ENCODE results near the gene DTWD1.
"Not testable (repeated sequence)": the region's sequence is repeated elsewhere in the genome, so short reads cannot be mapped to it uniquely, and the experiment has no call there.

The DTWD1 gene

GRCh38 chr15:49620658-49621368 is at the start of gene DTWD1, which contains the start of gene FAM227B:
DTWD1 (plus strand) TSS chr15:49621048; CDS start chr15:49625168, 4,120 bp downstream.
FAM227B (minus strand) TSS chr15:49620818; CDS start chr15:49615171, 5,647 bp downstream.
- peak; percentile 89 for DNase-seq

- no peak for DNase-seq
Measured at GRCh38 chr15:49573421-49573820, 47.4 kb upstream of the DTWD1 start.

- DNase-seq = no peak
Measured at GRCh38 chr15:49589030-49589429, 31.8 kb upstream of the DTWD1 start.

GRCh38 chr15:49592829-49593316 is 28.0 kb upstream of the DTWD1 start:
- not testable (repeated sequence) for DNase-seq

GRCh38 chr15:49604625-49605409 is 16.0 kb upstream of the DTWD1 start:
- no peak for DNase-seq

GRCh38 chr15:49605588-49605987 is 15.3 kb upstream of the DTWD1 start:
- DNase-seq = no peak

- DNase-seq = no peak
Measured at GRCh38 chr15:49606594-49606993, 14.3 kb upstream of the DTWD1 start.

GRCh38 chr15:49610157-49610918 is 10.5 kb upstream of the DTWD1 start:
- DNase-seq = no peak

- DNase-seq = not testable (repeated sequence)
Measured at GRCh38 chr15:49612240-49612639, 8.6 kb upstream of the DTWD1 start.

GRCh38 chr15:49619226-49619625 is 1.6 kb upstream of the DTWD1 start:
- no peak for DNase-seq

GRCh38 chr15:49620199-49620598 is 649 bp upstream of the DTWD1 start:
- DNase-seq = no peak

- no peak for DNase-seq
Measured at GRCh38 chr15:49621401-49621811, 558 bp downstream of the DTWD1 start.

GRCh38 chr15:49621887-49622286 is 1.0 kb downstream of the DTWD1 start:
- no peak for DNase-seq

GRCh38 chr15:49622561-49622960 is 1.7 kb downstream of the DTWD1 start:
- no peak for DNase-seq

GRCh38 chr15:49624056-49624455 is 3.2 kb downstream of the DTWD1 start:
- no peak for DNase-seq

- DNase-seq = no peak
Measured at GRCh38 chr15:49625460-49626036, 4.7 kb downstream of the DTWD1 start.

- no peak for DNase-seq
Measured at GRCh38 chr15:49627407-49627877, 6.6 kb downstream of the DTWD1 start.

GRCh38 chr15:49628379-49628778 is 7.5 kb downstream of the DTWD1 start:
- no peak for DNase-seq

- DNase-seq = no peak
Measured at GRCh38 chr15:49637857-49638256, 17.0 kb downstream of the DTWD1 start.

- no peak for DNase-seq
Measured at GRCh38 chr15:49644364-49644794, 23.5 kb downstream of the DTWD1 start.

GRCh38 chr15:49645277-49645676 is 24.4 kb downstream of the DTWD1 start:
- DNase-seq = no peak

GRCh38 chr15:49645941-49646340 is 25.1 kb downstream of the DTWD1 start:
- DNase-seq = no peak

- DNase-seq = no peak
Measured at GRCh38 chr15:49646891-49647290, 26.0 kb downstream of the DTWD1 start.

All from activated effector memory CD4-positive, alpha-beta T cell treated with Interleukin-2 at 50 U/mL for 16 hours (primary cell).